Activated CD4-positive, alpha-beta memory T cell treated with anti-CD3 and anti-CD28 coated beads for 36 hours (primary cell): ENCODE data around the gene DOK4. TPM values are rescaled to one million over a fixed set of nuclear protein-coding genes. Genes with fewer than 3 reads are reported as not detected.

Experiments used
- CTCF ChIA-PET: fragments of 350-600 bp; sonication (Branson Sonifier 250); formaldehyde crosslinking; loops from one replicate; lab custom pipeline; 2021; ENCODE audit warnings: antibody characterized with exemption, inconsistent platforms; lab: Charles Lee
- POLR2A ChIA-PET: fragments of 350-600 bp; sonication (Branson Sonifier 250); formaldehyde crosslinking; loops from one replicate; lab custom pipeline; 2021; ENCODE audit warnings: antibody characterized with exemption; lab: Charles Lee
- DNase-seq: peaks from one replicate; pipeline ENCODE4 v3.0.0-alpha.2; 2020
- H3K27ac Mint-ChIP-seq: one replicate; pipeline ENCODE4 v1.8.0; 2021; ENCODE audit warnings: mixed read lengths
- H3K27me3 Mint-ChIP-seq: one replicate; pipeline ENCODE4 v1.8.0; 2021; ENCODE audit warnings: mixed read lengths
- H3K36me3 Mint-ChIP-seq: one replicate; pipeline ENCODE4 v1.8.0; 2021; ENCODE audit warnings: mixed read lengths
- H3K4me1 Mint-ChIP-seq: one replicate; pipeline ENCODE4 v1.8.0; 2021; ENCODE audit warnings: low read depth, mixed read lengths
- H3K4me3 Mint-ChIP-seq: one replicate; pipeline ENCODE4 v1.8.0; 2021; ENCODE audit warnings: mild to moderate bottlenecking, mixed read lengths
- H3K9me3 Mint-ChIP-seq: one replicate; pipeline ENCODE4 v1.8.0; 2021; ENCODE audit warnings: mixed read lengths
- intact Hi-C: fragments of 100-400 bp; cut with micrococcal nuclease; formaldehyde crosslinking; loops from one replicate; pipeline ENCODE4 v1.15.1; 2023
- total RNA-seq, 2 experiments: library from RNA; stranded (reverse); gene quantifications; one replicate each; pipeline ENCODE4 v1.2.3, GENCODE V29; 2021

The DOK4 gene
- total RNA-seq, 2 experiments from 2014 or later: 5.5 to 7.1 TPM

GRCh38 chr16:57471852-57472664, 14.2 kb downstream of the DOK4 start:
- no peak overlapping the region for H3K4me3 Mint-ChIP-seq
- no peaks in the 10 kb centered on the region for H3K27me3 Mint-ChIP-seq
- intact Hi-C loops: no loop called here
- DNase-seq: no peak
- CTCF ChIA-PET: interaction anchor here (0.9 to 4.7 kb wide), 3 partner anchors 10 to 48 kb away, joined by 3 to 26 read pairs (median 8); partner anchors contain the start of gene POLR2C
- peaks cover 23% of the 10 kb centered on the region for H3K36me3 Mint-ChIP-seq
- peaks cover 17% of the 10 kb centered on the region for H3K4me1 Mint-ChIP-seq
- peak overlapping the region; percentile 56 for H3K27ac Mint-ChIP-seq
- POLR2A ChIA-PET: no interaction called here
- H3K9me3 Mint-ChIP-seq: no peaks in the 10 kb centered on the region

- H3K27me3 Mint-ChIP-seq: no peaks in the 10 kb centered on the region
- DNase-seq: no peak
- no peak overlapping the region for H3K4me3 Mint-ChIP-seq
- H3K9me3 Mint-ChIP-seq: no peaks in the 10 kb centered on the region
- H3K4me1 Mint-ChIP-seq: peaks cover 16% of the 10 kb centered on the region
- H3K36me3 Mint-ChIP-seq: peaks cover 26% of the 10 kb centered on the region
- intact Hi-C loops: no loop called here
- H3K27ac Mint-ChIP-seq: no peak overlapping the region
- CTCF ChIA-PET: interaction anchor here (0.9 to 1.6 kb wide), 2 partner anchors 9 to 49 kb away, joined by 3 to 8 read pairs; partner anchors contain the start of gene POLR2C
- POLR2A ChIA-PET: interaction anchor here (1.0 kb wide), 1 partner anchor 9 kb away, joined by 6 read pairs; the partner anchor contains the start of gene POLR2C
Observed at GRCh38 chr16:57471209-57471608, 15.1 kb downstream of the DOK4 start.

DNA sequence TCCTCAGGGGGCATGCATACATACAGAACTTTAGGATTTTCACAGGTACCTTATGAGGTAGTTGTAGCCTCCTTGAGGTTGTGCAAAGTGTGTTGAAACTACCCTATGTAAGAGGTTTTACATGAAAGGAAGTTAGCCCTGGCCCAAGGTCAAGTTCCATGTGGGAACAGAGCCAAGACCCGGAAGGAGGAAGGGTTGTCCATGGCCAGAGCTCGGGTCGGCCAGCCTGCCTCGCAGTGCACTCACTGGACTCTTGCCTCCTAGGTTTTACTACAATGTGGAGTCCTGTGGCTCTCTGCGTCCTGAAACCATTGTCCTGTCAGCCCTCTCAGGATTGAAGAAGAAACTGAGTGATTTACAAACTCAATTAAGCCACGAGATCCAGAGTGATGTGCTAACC, 15.6 kb downstream of the DOK4 start:
- ChIA-PET CTCF (interaction anchor here (0.9 to 1.6 kb wide), 2 partner anchors 8 to 49 kb away, joined by 3 to 8 read pairs; partner anchors contain the start of gene POLR2C), POLR2A (interaction anchor here (1.0 kb wide), 1 partner anchor 8 kb away, joined by 6 read pairs; the partner anchor contains the start of gene POLR2C)
- Mint-ChIP-seq H3K36me3 (peaks cover 28% of the 10 kb centered on the region), H3K4me3 (no peak overlapping the region), H3K9me3 (no peaks in the 10 kb centered on the region), H3K4me1 (peaks cover 16% of the 10 kb centered on the region), H3K27me3 (no peaks in the 10 kb centered on the region), H3K27ac (no peak overlapping the region)
- intact Hi-C loops: no loop called here
- no peak for DNase-seq

DNA sequence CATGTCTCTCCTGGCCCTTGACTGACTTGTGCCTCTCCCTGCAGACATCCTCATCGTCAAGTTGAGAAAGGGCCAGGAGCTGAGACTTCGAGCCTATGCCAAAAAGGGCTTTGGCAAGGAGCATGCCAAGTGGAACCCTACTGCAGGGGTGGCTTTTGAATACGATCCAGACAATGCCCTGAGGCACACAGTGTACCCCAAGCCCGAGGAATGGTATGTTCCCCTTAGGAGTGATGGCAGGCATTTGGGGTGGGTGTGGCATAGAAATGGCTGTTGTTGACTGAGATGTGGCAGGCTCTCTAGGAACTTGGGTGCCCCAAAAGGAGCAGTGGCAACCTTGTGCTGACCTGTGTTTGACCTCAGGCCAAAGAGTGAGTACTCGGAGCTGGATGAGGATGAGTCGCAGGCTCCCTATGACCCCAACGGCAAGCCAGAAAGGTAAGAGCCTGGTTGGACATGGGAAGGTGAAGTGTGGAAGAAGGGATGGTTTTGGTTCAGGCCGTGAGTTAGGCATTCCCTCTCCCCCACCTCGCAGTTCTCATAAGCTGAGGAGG, 16.3 kb downstream of the DOK4 start:
- POLR2A ChIA-PET: no interaction called here
- CTCF ChIA-PET: no interaction called here
- Mint-ChIP-seq H3K9me3 (no peaks in the 10 kb centered on the region), H3K4me1 (peaks cover 16% of the 10 kb centered on the region), H3K36me3 (peaks cover 29% of the 10 kb centered on the region), H3K4me3 (no peak overlapping the region), H3K27ac (no peak overlapping the region), H3K27me3 (no peaks in the 10 kb centered on the region)
- DNase-seq: no peak
- intact Hi-C loops: no loop called here

- DNase-seq: no peak
- H3K27ac Mint-ChIP-seq: no peak overlapping the region
- no peak overlapping the region for H3K4me3 Mint-ChIP-seq
- no peaks in the 10 kb centered on the region for H3K9me3 Mint-ChIP-seq
- intact Hi-C loops: no loop called here
- POLR2A ChIA-PET: no interaction called here
- peaks cover 25% of the 10 kb centered on the region for H3K4me1 Mint-ChIP-seq
- CTCF ChIA-PET: no interaction called here
- H3K27me3 Mint-ChIP-seq: no peaks in the 10 kb centered on the region
- H3K36me3 Mint-ChIP-seq: peaks cover 34% of the 10 kb centered on the region
Observed at GRCh38 chr16:57469046-57469445, 17.2 kb downstream of the DOK4 start.

DNA sequence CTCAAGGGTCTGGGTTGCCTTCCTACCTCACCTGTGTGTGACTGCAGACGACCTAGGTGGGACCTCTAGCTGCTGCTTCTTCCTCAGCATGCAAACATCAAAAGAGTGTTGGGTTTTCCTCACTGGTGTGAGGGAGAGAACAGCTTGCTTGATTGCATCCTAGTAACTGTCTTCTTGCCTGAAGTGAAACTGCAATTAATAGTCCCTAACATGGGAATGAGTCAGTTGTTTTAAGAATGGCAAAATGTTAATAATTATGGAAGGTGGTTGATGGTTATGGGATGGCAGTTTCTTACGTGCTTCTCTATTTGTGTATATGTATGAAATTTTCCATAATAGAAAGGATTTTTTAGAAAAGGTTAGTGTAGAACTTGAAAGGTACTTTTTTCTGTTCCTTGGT, 17.9 kb downstream of the DOK4 start:
- Mint-ChIP-seq H3K27me3 (no peaks in the 10 kb centered on the region), H3K4me1 (peaks cover 32% of the 10 kb centered on the region), H3K36me3 (peaks cover 37% of the 10 kb centered on the region), H3K4me3 (no peak overlapping the region), H3K27ac (no peak overlapping the region), H3K9me3 (no peaks in the 10 kb centered on the region)
- intact Hi-C loops: no loop called here
- POLR2A ChIA-PET: interaction anchor here (0.7 kb wide), 1 partner anchor 17 kb away, joined by 3 read pairs; no protein-coding TSS in a partner anchor
- no peak for DNase-seq
- CTCF ChIA-PET: no interaction called here

DNA sequence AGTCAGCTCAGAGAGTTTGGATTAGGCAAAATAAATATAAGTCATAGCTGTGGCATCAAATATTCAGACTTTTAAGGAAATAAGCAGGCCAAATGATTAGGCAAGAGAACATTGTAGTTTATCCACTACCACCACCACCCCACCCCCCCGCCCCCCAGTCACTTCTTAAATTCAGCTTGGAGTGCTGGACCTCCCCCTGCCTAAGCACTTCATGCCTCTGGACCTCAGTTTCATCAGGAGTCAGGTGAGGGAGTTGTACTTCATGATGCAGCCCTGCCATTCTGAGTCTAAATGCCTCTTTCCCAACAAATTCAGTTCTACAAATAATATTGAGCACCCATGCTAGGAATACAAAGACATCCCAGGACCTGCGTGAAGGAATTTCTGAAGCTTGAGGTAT, 21.8 kb downstream of the DOK4 start:
- Mint-ChIP-seq H3K36me3 (peaks cover 29% of the 10 kb centered on the region), H3K9me3 (no peaks in the 10 kb centered on the region), H3K27me3 (no peaks in the 10 kb centered on the region), H3K4me1 (peaks cover 37% of the 10 kb centered on the region), H3K4me3 (no peak overlapping the region), H3K27ac (peak overlapping the region; percentile 14)
- DNase-seq: no peak
- intact Hi-C loops: loop anchor here (5.0 kb wide), 2 partner anchors 162 to 273 kb away; partner anchors contain the start of gene KATNB1
- POLR2A ChIA-PET: interaction anchor here (0.6 to 1.4 kb wide), 2 partner anchors 10 to 75 kb away, joined by 3 to 4 read pairs; no protein-coding TSS in a partner anchor
- CTCF ChIA-PET: interaction anchor here (0.9 to 3.7 kb wide), 4 partner anchors 11 to 56 kb away, joined by 4 to 51 read pairs (median 8); partner anchors contain the start of genes CIAPIN1 and COQ9

DNA sequence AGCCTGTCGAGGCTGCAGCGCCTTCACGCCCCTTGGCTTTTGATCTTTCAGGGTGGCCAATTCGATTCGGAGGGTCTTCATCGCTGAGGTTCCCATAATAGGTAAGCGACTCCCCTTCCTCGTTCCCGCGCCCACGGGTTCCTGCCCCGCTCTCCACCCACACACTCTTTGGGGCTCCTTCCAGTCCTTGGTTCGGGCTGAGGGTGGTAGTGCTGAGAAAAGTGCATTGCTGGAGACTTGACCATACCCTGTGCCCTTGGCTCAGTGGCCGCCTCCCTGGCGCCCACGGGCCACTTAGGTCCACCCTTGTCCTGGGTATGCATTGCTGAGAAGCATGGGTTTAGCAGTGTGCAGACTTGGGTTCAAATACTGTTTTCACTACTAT, 23.3 kb downstream of the DOK4 start:
- Mint-ChIP-seq H3K4me3 (peak overlapping the region; percentile 100), H3K36me3 (peaks cover 22% of the 10 kb centered on the region), H3K9me3 (no peaks in the 10 kb centered on the region), H3K27ac (peak overlapping the region; percentile 98), H3K4me1 (peaks cover 34% of the 10 kb centered on the region), H3K27me3 (no peaks in the 10 kb centered on the region)
- ChIA-PET CTCF (interaction anchor here (1.1 to 3.7 kb wide), 20 partner anchors 8 to 163 kb away, joined by 3 to 51 read pairs (median 6); partner anchors contain the start of genes ADGRG5, CIAPIN1, COQ9 and DOK4), POLR2A (interaction anchor here (0.6 to 2.9 kb wide), 11 partner anchors 8 to 218 kb away, joined by 3 to 26 read pairs (median 4); partner anchors contain the start of genes ARL2BP, CCDC102A, CIAPIN1 and COQ9)
- DNase-seq: peak; percentile 27
- intact Hi-C loops: loop anchor here (1.0 to 5.0 kb wide), 5 partner anchors 13 to 274 kb away; partner anchors contain the start of genes CCDC102A, CIAPIN1, COQ9 and KATNB1

DNA sequence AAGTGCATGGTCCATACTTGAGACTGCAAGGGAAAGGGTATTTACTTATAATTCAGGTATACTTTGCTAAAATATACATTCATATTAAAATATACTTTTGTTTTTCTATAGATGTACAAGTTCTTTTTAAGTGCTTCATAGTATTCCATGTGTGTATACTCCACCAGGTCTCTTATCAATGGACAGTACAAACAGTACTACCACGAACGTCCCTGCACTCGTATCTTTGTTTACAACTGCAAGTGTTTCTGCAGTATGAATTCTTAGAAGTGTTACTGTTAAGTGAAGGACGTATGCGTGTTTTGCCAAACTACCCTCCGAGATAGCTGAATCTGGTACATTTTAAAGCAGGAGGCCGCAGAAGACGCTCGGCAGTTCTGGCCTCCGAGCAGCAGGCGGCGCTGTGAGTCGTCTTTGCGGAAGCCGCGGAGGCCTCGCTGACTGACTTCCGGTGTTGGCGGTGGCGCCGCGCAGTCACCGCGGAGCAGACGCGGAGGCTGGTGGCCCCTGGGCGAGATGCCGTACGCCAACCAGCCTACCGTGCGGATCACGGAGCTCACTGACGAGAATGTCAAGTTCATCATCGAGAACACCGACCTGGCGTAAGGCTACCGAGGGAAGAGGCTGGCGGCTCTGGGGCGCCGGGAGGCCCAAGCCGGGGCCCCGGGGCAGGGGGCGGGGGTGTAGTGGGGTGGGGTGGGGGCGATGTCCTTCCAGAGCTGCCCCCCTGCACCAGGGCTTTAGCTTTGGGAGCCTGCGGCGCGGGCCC, 23.9 kb downstream of the DOK4 start, which contains the start of gene POLR2C:
POLR2C (plus strand) TSS at position 471 of the 769 bp plus-strand sequence; CDS start at position 517, 46 bp downstream.
- peak; percentile 95 for DNase-seq
- Mint-ChIP-seq H3K4me1 (peaks cover 34% of the 10 kb centered on the region), H3K27me3 (no peaks in the 10 kb centered on the region), H3K27ac (peak within 1 kb of the TSS; percentile 98), H3K9me3 (no peaks in the 10 kb centered on the region), H3K4me3 (peak within 1 kb of the TSS; percentile 100), H3K36me3 (peaks cover 22% of the 10 kb centered on the region)
- ChIA-PET POLR2A (interaction anchor here (0.6 to 2.9 kb wide), 12 partner anchors 9 to 277 kb away, joined by 3 to 26 read pairs (median 4); partner anchors contain the start of genes ARL2BP, CCDC102A, CIAPIN1 and COQ9), CTCF (interaction anchor here (0.5 to 3.7 kb wide), 25 partner anchors 9 to 163 kb away, joined by 3 to 51 read pairs (median 5); partner anchors contain the start of genes ADGRG5, CIAPIN1, COQ9 and DOK4)
- intact Hi-C loops: loop anchor here (1.0 to 5.0 kb wide), 5 partner anchors 14 to 275 kb away; partner anchors contain the start of genes CCDC102A, CIAPIN1, COQ9 and KATNB1

- intact Hi-C loops: no loop called here
- Mint-ChIP-seq H3K36me3 (peaks cover 10% of the 10 kb centered on the region), H3K27ac (no peak overlapping the region), H3K4me3 (no peak overlapping the region), H3K27me3 (no peaks in the 10 kb centered on the region), H3K9me3 (no peaks in the 10 kb centered on the region), H3K4me1 (peaks cover 11% of the 10 kb centered on the region)
- ChIA-PET CTCF (interaction anchor here (0.6 to 1.0 kb wide), 2 partner anchors 10 to 24 kb away, joined by 3 to 5 read pairs; partner anchors contain the start of gene POLR2C), POLR2A (interaction anchor here (0.6 kb wide), 1 partner anchor 16 kb away, joined by 3 read pairs; no protein-coding TSS in a partner anchor)
- DNase-seq: no peak
Observed at GRCh38 chr16:57452021-57452420, 34.3 kb downstream of the DOK4 start.
